Neural cell (in vitro differentiated cells): Measurements from ENCODE around the gene ASCL5. TPM values are rescaled to one million over a fixed set of nuclear protein-coding genes. Genes with fewer than 3 reads are reported as not detected.

ENCODE experiments used
- H2AFZ ChIP-seq: fragments of 200-600, 300-800 bp; sonication (generic), shearing (Covaris generic); 2 replicates; pipeline ENCODE4 v1.6.0; 2014; ENCODE audit warnings: low read depth, mild to moderate bottlenecking, antibody characterized with exemption, low read length, moderate library complexity
- H3F3A ChIP-seq: fragments of 200-600 bp; shearing (Covaris generic); 2 replicates; pipeline ENCODE4 v1.6.1; 2016; ENCODE audit warnings: mild to moderate bottlenecking, moderate library complexity, mixed read lengths, antibody characterized with exemption, low read length; ENCODE audit not compliant: insufficient read depth, poor library complexity, severe bottlenecking
- H3K27ac ChIP-seq: fragments of 200-600, 300-800 bp; sonication (generic), shearing (Covaris generic); 2 replicates; pipeline ENCODE4 v1.5.1; 2014; ENCODE audit warnings: mild to moderate bottlenecking, low read length, moderate library complexity
- H3K27me3 ChIP-seq: fragments of 300-800, 200-600 bp; sonication (generic), shearing (Covaris generic); 2 replicates; pipeline ENCODE4 v1.6.0; 2014; ENCODE audit warnings: mild to moderate bottlenecking, low read depth, low read length, moderate library complexity; ENCODE audit not compliant: insufficient read depth
- H3K36me3 ChIP-seq: fragments of 300-800, 200-600 bp; sonication (generic), shearing (Covaris generic); 2 replicates; pipeline ENCODE4 v1.5.1; 2014; ENCODE audit warnings: mild to moderate bottlenecking, antibody characterized with exemption, low read length, moderate library complexity; ENCODE audit not compliant: insufficient read depth
- H3K4me2 ChIP-seq: fragments of 300-800, 200-600 bp; sonication (generic), shearing (Covaris generic); 2 replicates; pipeline ENCODE4 v1.6.0; 2014; ENCODE audit warnings: mild to moderate bottlenecking, low read length
- H3K4me3 ChIP-seq: fragments of 300-800, 200-600 bp; sonication (generic), shearing (Covaris generic); 2 replicates; pipeline ENCODE4 v1.5.1; 2014; ENCODE audit warnings: mild to moderate bottlenecking, low read length, moderate library complexity
- H3K79me2 ChIP-seq: fragments of 200-600 bp; shearing (Covaris generic); replicated peaks from 2 replicates; pipeline ENCODE4 v1.6.0; 2014; ENCODE audit warnings: mild to moderate bottlenecking, low read length, moderate library complexity; ENCODE audit not compliant: insufficient read depth
- H3K9ac ChIP-seq: fragments of 300-800, 200-600 bp; sonication (generic), shearing (Covaris generic); 2 replicates; pipeline ENCODE4 v1.6.1; 2016; ENCODE audit warnings: mild to moderate bottlenecking, low read length, mixed read lengths
- H3K9me2 ChIP-seq: fragments of 200-600 bp; shearing (Covaris generic); 2 replicates; pipeline ENCODE4 v1.6.1; 2016; ENCODE audit warnings: mild to moderate bottlenecking, low read length, mixed read lengths; ENCODE audit not compliant: insufficient read depth
- H3K9me3 ChIP-seq: fragments of 200-600, 300-800 bp; sonication (generic), shearing (Covaris generic); 2 replicates; pipeline ENCODE4 v1.6.1; 2016; ENCODE audit warnings: mild to moderate bottlenecking, mixed run types, low read length, moderate library complexity, mixed read lengths
- H4K20me1 ChIP-seq: fragments of 200-600 bp; shearing (Covaris generic); 2 replicates; pipeline ENCODE4 v1.6.1; 2016; ENCODE audit warnings: mild to moderate bottlenecking, mixed run types; ENCODE audit not compliant: insufficient read depth
- EZH2 ChIP-seq: fragments of 200-600, 300-800 bp; shearing (Covaris generic), sonication (generic); IDR thresholded peaks from 2 replicates; pipeline ENCODE4 v1.6.1; 2014; ENCODE audit warnings: antibody characterized with exemption, low read length, borderline replicate concordance, mild to moderate bottlenecking; ENCODE audit not compliant: insufficient read depth, poor library complexity, severe bottlenecking
- MXI1 ChIP-seq: fragments of 450-650 bp; conservative IDR thresholded peaks from 2 replicates; pipeline ENCODE4 v1.6.1; 2014; ENCODE audit warnings: antibody characterized with exemption, mild to moderate bottlenecking; ENCODE audit not compliant: poor library complexity, severe bottlenecking
- RAD21 ChIP-seq: fragments of 450-650 bp; conservative IDR thresholded peaks from 2 replicates; pipeline ENCODE4 v1.6.1; 2014; ENCODE audit warnings: antibody characterized with exemption, mild to moderate bottlenecking, moderate library complexity
- SMC3 ChIP-seq: fragments of 450-650 bp; conservative IDR thresholded peaks from 2 replicates; pipeline ENCODE4 v1.6.1; 2014; ENCODE audit warnings: antibody characterized with exemption, mild to moderate bottlenecking, moderate library complexity; ENCODE audit not compliant: poor library complexity
- TAF1 ChIP-seq: IDR thresholded peaks from 2 replicates; pipeline ENCODE4 v1.6.1; 2012; ENCODE audit warnings: low read depth
- polyA minus RNA-seq: library from RNA; depleted of rRNA, polyadenylated mRNA; stranded (reverse); fragments of >200 nt; gene quantifications from 2 replicates; pipeline ENCODE4 v1.2.3, GENCODE V29; 2014
- polyA plus RNA-seq: library from polyadenylated mRNA; depleted of rRNA; stranded (reverse); fragments of >200 nt; gene quantifications from 2 replicates; pipeline ENCODE4 v1.2.3, GENCODE V29; 2014
- TF ChIP-seq, protein P1 (sequence below): fragments of 450-650 bp; IDR thresholded peaks from 2 replicates; pipeline ENCODE4 v1.5.1; 2014; ENCODE audit warnings: antibody characterized with exemption, mild to moderate bottlenecking, moderate library complexity; ENCODE audit not compliant: poor library complexity, severe bottlenecking
- TF ChIP-seq, protein P2 (sequence below): IDR thresholded peaks from 2 replicates; pipeline ENCODE4 v1.6.1; 2012; ENCODE audit warnings: borderline replicate concordance

ASCL5 gene, protein sequence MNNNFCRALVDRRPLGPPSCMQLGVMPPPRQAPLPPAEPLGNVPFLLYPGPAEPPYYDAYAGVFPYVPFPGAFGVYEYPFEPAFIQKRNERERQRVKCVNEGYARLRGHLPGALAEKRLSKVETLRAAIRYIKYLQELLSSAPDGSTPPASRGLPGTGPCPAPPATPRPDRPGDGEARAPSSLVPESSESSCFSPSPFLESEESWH
- polyA plus RNA-seq (0.20 TPM in 1 of 2 replicates, not detected in the other), polyA minus RNA-seq (not detected in 2 replicates)

DNA sequence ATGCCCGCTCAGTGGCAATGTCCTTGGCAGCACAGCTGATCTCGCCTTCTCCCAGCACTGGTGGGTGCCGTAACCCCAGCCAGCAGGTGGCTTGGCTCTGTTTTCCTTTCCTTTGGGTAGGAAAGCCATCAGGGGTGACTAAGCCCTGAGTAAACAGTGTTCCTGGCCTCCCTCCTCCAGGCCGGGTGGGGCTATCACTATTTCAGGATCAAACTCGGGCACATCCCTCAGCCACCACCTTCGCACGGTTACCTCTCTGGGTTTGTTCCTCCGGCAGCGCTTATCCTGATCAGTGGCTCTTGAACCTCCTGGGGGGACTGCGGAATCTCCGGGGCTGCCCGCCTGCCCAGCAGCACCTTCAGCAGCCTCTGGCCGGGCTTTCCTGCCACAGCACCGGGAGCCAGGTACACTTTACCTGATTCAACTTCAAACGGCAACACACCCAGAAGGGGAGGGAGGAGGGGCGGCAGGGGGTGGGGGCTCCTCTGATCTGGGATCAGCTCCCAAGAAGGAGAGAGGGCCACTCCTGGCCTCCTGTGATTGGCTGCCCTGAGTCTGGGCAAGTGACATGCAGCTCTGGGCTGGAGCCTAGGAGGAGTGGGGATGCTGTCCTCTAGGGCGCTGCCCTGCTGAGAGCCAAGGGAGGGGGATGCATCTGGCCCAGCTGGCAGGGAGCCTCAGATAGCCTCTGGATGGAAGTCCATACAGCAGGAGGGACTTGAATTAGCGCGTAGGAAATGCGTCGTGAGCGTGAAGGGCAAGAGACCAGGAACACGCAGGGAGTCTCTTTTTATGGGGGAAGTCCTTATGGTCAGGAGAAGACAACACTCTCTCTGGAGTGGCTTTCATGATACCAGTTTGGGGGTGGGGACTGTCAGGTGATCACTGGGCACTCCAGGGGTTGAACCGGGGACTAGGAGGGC is at the start of gene ASCL5:
Gene ASCL5, minus strand, starts transcription at position 353 of the 923 bp plus-strand sequence. CDS start 11,812 bp downstream, outside the sequence.
- H3K27ac ChIP-seq: no peak within 1 kb of the TSS
- H3K36me3 ChIP-seq: no peaks in the 10 kb centered on the region
- no peak within 1 kb of the TSS for H2AFZ ChIP-seq
- no peak within 1 kb of the TSS for H3K9ac ChIP-seq
- H3F3A ChIP-seq: no peaks in the 10 kb centered on the region
- no peaks in the 10 kb centered on the region for H3K27me3 ChIP-seq
- H3K9me3 ChIP-seq: no peaks in the 10 kb centered on the region
- H3K4me2 ChIP-seq: no peak within 1 kb of the TSS
- H4K20me1 ChIP-seq: no peaks in the 10 kb centered on the region
- no peaks in the 10 kb centered on the region for H3K9me2 ChIP-seq
- TF ChIP-seq EZH2: no peak
- TF ChIP-seq TAF1: no peak
- no peak for TF ChIP-seq SMC3
- TF ChIP-seq, protein P1, sequence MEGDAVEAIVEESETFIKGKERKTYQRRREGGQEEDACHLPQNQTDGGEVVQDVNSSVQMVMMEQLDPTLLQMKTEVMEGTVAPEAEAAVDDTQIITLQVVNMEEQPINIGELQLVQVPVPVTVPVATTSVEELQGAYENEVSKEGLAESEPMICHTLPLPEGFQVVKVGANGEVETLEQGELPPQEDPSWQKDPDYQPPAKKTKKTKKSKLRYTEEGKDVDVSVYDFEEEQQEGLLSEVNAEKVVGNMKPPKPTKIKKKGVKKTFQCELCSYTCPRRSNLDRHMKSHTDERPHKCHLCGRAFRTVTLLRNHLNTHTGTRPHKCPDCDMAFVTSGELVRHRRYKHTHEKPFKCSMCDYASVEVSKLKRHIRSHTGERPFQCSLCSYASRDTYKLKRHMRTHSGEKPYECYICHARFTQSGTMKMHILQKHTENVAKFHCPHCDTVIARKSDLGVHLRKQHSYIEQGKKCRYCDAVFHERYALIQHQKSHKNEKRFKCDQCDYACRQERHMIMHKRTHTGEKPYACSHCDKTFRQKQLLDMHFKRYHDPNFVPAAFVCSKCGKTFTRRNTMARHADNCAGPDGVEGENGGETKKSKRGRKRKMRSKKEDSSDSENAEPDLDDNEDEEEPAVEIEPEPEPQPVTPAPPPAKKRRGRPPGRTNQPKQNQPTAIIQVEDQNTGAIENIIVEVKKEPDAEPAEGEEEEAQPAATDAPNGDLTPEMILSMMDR: no peak
- no peak for TF ChIP-seq MXI1
- no peak within 1 kb of the TSS for H3K4me3 ChIP-seq
- H3K79me2 ChIP-seq: no peaks in the 10 kb centered on the region

DNA sequence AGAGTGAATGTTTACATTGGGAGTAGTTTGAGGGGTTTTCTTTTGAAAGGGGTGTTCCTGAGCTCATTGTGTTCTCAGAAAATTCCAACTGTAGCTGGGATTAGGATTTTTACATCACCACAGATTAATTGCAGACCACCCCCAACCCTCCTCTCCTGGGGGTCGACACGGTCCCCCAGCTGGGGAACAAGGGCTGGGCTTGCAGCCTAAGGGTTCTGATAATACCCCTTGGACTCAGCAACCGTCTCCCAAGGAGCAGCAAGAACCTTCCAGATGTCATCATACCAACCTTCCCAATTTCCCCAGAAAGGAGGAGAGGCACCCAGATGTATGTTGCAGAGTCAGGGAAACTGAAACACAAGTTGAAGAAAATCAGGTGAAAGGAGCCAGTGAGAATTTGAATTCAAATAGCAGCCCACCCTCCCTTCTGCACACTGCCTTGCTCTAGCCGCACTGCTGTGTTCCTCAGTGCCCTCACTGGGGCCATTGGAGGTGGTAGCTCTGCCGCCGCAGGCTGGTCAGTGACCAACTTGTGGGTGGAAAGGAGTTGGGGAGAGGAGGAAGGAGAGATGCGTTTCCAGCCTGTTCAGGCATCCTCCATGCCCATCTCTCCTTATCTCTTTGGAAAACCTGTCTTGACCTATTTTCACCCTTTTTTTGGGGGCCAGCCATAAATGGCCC is 49.0 kb upstream of the ASCL5 start:
- TF ChIP-seq RAD21 (no peak), EZH2 (no peak), SMC3 (no peak)
- TF ChIP-seq, protein P2, sequence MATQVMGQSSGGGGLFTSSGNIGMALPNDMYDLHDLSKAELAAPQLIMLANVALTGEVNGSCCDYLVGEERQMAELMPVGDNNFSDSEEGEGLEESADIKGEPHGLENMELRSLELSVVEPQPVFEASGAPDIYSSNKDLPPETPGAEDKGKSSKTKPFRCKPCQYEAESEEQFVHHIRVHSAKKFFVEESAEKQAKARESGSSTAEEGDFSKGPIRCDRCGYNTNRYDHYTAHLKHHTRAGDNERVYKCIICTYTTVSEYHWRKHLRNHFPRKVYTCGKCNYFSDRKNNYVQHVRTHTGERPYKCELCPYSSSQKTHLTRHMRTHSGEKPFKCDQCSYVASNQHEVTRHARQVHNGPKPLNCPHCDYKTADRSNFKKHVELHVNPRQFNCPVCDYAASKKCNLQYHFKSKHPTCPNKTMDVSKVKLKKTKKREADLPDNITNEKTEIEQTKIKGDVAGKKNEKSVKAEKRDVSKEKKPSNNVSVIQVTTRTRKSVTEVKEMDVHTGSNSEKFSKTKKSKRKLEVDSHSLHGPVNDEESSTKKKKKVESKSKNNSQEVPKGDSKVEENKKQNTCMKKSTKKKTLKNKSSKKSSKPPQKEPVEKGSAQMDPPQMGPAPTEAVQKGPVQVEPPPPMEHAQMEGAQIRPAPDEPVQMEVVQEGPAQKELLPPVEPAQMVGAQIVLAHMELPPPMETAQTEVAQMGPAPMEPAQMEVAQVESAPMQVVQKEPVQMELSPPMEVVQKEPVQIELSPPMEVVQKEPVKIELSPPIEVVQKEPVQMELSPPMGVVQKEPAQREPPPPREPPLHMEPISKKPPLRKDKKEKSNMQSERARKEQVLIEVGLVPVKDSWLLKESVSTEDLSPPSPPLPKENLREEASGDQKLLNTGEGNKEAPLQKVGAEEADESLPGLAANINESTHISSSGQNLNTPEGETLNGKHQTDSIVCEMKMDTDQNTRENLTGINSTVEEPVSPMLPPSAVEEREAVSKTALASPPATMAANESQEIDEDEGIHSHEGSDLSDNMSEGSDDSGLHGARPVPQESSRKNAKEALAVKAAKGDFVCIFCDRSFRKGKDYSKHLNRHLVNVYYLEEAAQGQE: no peak
- TF ChIP-seq, protein P1: no peak
- Histone ChIP-seq H3K36me3 (no peaks in the 10 kb centered on the region), H3K27me3 (no peaks in the 10 kb centered on the region)

More for the DNA sequence above, 49.0 kb upstream of the ASCL5 start:
- Histone ChIP-seq H3K9me3 (no peaks in the 10 kb centered on the region), H3K27ac (no peak overlapping the region), H3K9ac (no peak overlapping the region), H3K4me3 (no peak overlapping the region), H4K20me1 (no peaks in the 10 kb centered on the region), H3K4me2 (no peak overlapping the region), H2AFZ (no peak overlapping the region), H3F3A (no peaks in the 10 kb centered on the region), H3K79me2 (no peaks in the 10 kb centered on the region), H3K9me2 (no peaks in the 10 kb centered on the region)
